K562 (cell line): Measurements from ENCODE around the gene RNASEH2A. TPM values are rescaled to one million over a fixed set of nuclear protein-coding genes. Genes with fewer than 3 reads are reported as not detected.

Source experiments
- ATAC-seq: fragments of 200-7000 bp; cut with Tn5 transposase; 3 replicates; pipeline ENCODE4 v1.9.1; 2020; ENCODE audit warnings: moderate library complexity
- BruUV-seq: library from RNA; stranded (reverse); fragments of 400-500 nt; replicated peaks from 2 replicates; lab custom pipeline; 2021; lab: Mats Ljungman, UMichigan
- CTCF ChIA-PET: fragments of 300-600 bp; formaldehyde crosslinking; extraction: SDS; loops from one replicate; lab custom pipeline; 2021; ENCODE audit warnings: low intra/inter-chr PET ratio; lab: Yijun Ruan, JAX
- POLR2A ChIA-PET: fragments of 300-600, 350-650 bp; sonication (Branson Sonifier 250); formaldehyde crosslinking; extraction: SDS; loops from one replicate; lab custom pipeline; 2021; ENCODE audit warnings: antibody characterized with exemption, inconsistent platforms; lab: Yijun Ruan, JAX
- DNase-seq, 4 experiments: peaks; one replicate each; pipeline versions ENCODE4 v3.0.0 to v3.0.0-alpha.2; 2011 to 2018; ENCODE audit warnings: low spot score in 3 of 4, mixed read lengths in 3 of 4; ENCODE audit errors: extremely low read depth in 1 of 4
- FAIRE-seq: peaks from 2 replicates; lab custom pipeline; 2011; peaks lifted over from hg19 to GRCh38; lab: Jason Lieb, UNC
- H2AFZ ChIP-seq: 2 replicates; pipeline ENCODE4 v1.6.0; 2011; ENCODE audit warnings: low read depth, low read length, control low read depth, inconsistent platforms
- H3K27ac ChIP-seq: fragments of 200-600 bp; 3 replicates; pipeline ENCODE4 v1.8.0; 2011; ENCODE audit warnings: low read depth, mild to moderate bottlenecking, control low read depth, inconsistent platforms, low read length, moderate library complexity, mixed read lengths; ENCODE audit errors: extremely low read depth
- H3K27me3 ChIP-seq, 2 experiments: fragments of 300-600 bp in 1 of 2; 2 replicates in 1 of 2; 3 replicates in 1 of 2; pipeline versions ENCODE4 v1.6.0 to v1.8.0; 2011; ENCODE audit warnings: inconsistent platforms in 2 of 2, low read length in 2 of 2, mild to moderate bottlenecking in 1 of 2, mixed read lengths in 1 of 2, moderate library complexity in 1 of 2; ENCODE audit not compliant: control insufficient read depth in 2 of 2, insufficient read depth in 2 of 2
- H3K36me3 ChIP-seq: fragments of 300-600 bp; 3 replicates; pipeline ENCODE4 v1.8.0; 2011; ENCODE audit warnings: mild to moderate bottlenecking, low read length, inconsistent platforms; ENCODE audit not compliant: control insufficient read depth, insufficient read depth
- H3K4me1 ChIP-seq, 2 experiments: fragments of 200-600 bp in 1 of 2; replicated peaks in 1 of 2; 2 replicates in 1 of 2; 3 replicates in 1 of 2; pipeline versions ENCODE4 v1.5.1 to v1.8.0; 2011; ENCODE audit warnings: inconsistent platforms in 2 of 2, low read length in 2 of 2, mild to moderate bottlenecking in 1 of 2, mixed read lengths in 1 of 2, moderate library complexity in 1 of 2; ENCODE audit not compliant: control insufficient read depth in 2 of 2, insufficient read depth in 2 of 2
- H3K4me2 ChIP-seq: 2 replicates; pipeline ENCODE4 v1.6.1; 2011; ENCODE audit warnings: low read length, control low read depth, inconsistent platforms, mixed read lengths; ENCODE audit not compliant: insufficient read depth
- H3K4me3 ChIP-seq: fragments of 200-600 bp; sonication (generic), shearing (Covaris generic); 2 replicates; pipeline ENCODE4 v1.5.1; 2016; ENCODE audit warnings: control low read depth, inconsistent platforms
- H3K79me2 ChIP-seq: fragments of 200-600 bp; 3 replicates; pipeline ENCODE4 v1.8.0; 2011; ENCODE audit warnings: low read length, inconsistent platforms; ENCODE audit not compliant: control insufficient read depth, insufficient read depth
- H3K9ac ChIP-seq, 2 experiments: 2 replicates each; pipeline versions ENCODE4 v1.6.0 to v1.6.1; 2011; ENCODE audit warnings: low read depth in 2 of 2, low read length in 2 of 2, control low read depth in 1 of 2, inconsistent platforms in 1 of 2, mild to moderate bottlenecking in 1 of 2, mixed read lengths in 1 of 2; ENCODE audit not compliant: insufficient read depth in 1 of 2
- H3K9me1 ChIP-seq: one replicate; pipeline ENCODE4 v1.6.0; 2011; ENCODE audit warnings: inconsistent platforms, mild to moderate bottlenecking, low read length, moderate library complexity; ENCODE audit not compliant: control insufficient read depth, insufficient read depth
- H3K9me3 ChIP-seq: replicated peaks from 2 replicates; pipeline ENCODE4 v1.5.1; 2011; ENCODE audit warnings: low read depth, low read length, inconsistent platforms; ENCODE audit not compliant: control insufficient read depth, insufficient read depth
- H4K20me1 ChIP-seq: replicated peaks from 2 replicates; pipeline ENCODE4 v1.6.1; 2011; ENCODE audit warnings: low read length, inconsistent platforms, mixed read lengths; ENCODE audit not compliant: control insufficient read depth, insufficient read depth
- HDAC1 ChIP-seq, 2 experiments: fragments of 450-650 bp; IDR thresholded peaks; 2 replicates each; pipeline ENCODE4 v1.6.1; 2016 to 2017; ENCODE audit warnings: inconsistent platforms in 1 of 2, mild to moderate bottlenecking in 1 of 2, moderate library complexity in 1 of 2
- JUN ChIP-seq, 2 experiments: sonication (generic) in 1 of 2; formaldehyde crosslinking in 1 of 2; IDR thresholded peaks; 2 replicates each; pipeline versions ENCODE4 v1.6.1 to v1.8.0; 2012 to 2022; ENCODE audit warnings: borderline replicate concordance in 2 of 2, mild to moderate bottlenecking in 2 of 2, improper control_type of control experiment in 1 of 2, low read depth in 1 of 2, low read length in 1 of 2, missing genetic modification reagents in 1 of 2
- ZNF143 ChIP-seq: sonication (generic); formaldehyde crosslinking; IDR thresholded peaks from 2 replicates; pipeline ENCODE4 v1.9.0; 2022; ENCODE audit warnings: mild to moderate bottlenecking, missing genetic modification reagents
- WGBS: fragments of 100-300 bp; shearing (Covaris generic); methylation state at CpG from one replicate; pipeline ENCODE4 v1.1.6; 2016; ENCODE audit warnings: low coverage, mixed read lengths; ENCODE audit not compliant: insufficient coverage; ENCODE audit errors: missing lambda C conversion rate; 5-methylcytosine and 5-hydroxymethylcytosine counted together
- in situ Hi-C: fragments of 300-500 bp; cut with MboI; formaldehyde crosslinking; loops from 4 replicates; pipeline ENCODE4 v1.15.0; 2018; ENCODE audit warnings: inconsistent platforms, mixed read lengths
- intact Hi-C: fragments of 100-400 bp; cut with micrococcal nuclease; formaldehyde crosslinking; loops from 2 replicates; pipeline ENCODE4 v1.14.2; 2022
- polyA plus RNA-seq, 8 experiments: library from polyadenylated mRNA; depleted of rRNA in 4 of 8; stranded (reverse) in 5 of 8; unstranded in 3 of 8; fragments of >200 nt; fragmentation: Nextera tagmentation in 2 of 8; fragmentation: Illumina TruSeq in 1 of 8; extraction: Ambion mirVana in 2 of 8; extraction: Trizol in 1 of 8; gene quantifications; 2 replicates each; pipeline versions ENCODE4 v1.2.1 to v1.2.3, GENCODE V29; 2011 to 2014; ENCODE audit warnings: inconsistent platforms in 1 of 8, missing spikeins in 1 of 8
- total RNA-seq, 7 experiments: library from RNA; depleted of rRNA in 6 of 7; stranded (reverse); fragments of >200 nt in 6 of 7; fragmentation: Illumina TruSeq in 2 of 7; extraction: Trizol in 2 of 7; gene quantifications; 2 replicates each; pipeline versions ENCODE4 v1.2.1 to v1.2.3, GENCODE V29; 2011 to 2021; ENCODE audit warnings: low replicate concordance in 1 of 7
- TF ChIP-seq, protein P1 (sequence below): IDR thresholded peaks from 2 replicates; pipeline ENCODE4 v1.6.1; 2016; ENCODE audit warnings: missing genetic modification characterization, missing compliant biosample characterization
- TF ChIP-seq, protein P2 (sequence below): sonication (generic); formaldehyde crosslinking; IDR thresholded peaks from 2 replicates; pipeline ENCODE4 v1.8.1; 2023; ENCODE audit warnings: mild to moderate bottlenecking, missing genetic modification reagents

Gene RNASEH2A
- total and polyA plus RNA-seq, 9 of the 15 experiments (the other 6 are each of a cell fraction or from before 2014, with no cell fraction given) = 22.3 to 78.0 (median 61.7) TPM

DNA sequence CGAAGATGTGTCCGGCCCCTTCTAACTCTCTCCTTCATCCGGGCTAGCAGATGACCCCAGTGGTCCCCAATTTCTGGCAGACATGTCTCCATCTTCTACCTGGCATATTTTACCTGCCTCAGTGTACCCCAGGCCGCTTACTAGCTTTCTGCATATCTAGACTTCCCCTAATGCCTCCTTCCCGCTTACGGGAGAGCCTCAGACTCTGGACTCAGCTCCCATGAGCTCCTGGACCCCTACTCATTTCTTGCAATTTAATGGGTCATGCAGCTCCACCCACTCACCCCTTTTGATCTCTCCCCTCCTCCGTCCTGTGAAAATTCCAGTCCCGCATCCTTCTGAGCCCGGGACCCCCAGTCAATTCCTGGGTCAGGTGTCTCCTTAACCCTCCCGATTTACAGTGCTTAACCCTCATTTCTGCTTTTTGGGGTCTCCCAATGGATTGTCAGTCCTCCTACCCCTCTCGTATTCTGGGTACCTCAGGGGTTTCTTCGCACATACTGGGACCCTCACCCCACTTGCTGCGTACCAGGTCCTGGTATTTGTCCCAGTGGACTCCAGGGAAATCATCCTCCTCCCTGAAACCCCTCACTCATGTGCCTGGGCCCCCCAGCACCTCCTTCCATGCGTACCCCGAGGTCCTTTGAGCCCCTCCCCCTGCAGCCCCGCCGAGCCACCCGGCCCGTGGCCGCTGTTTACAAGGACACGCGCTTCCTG, 15.6 kb upstream of the RNASEH2A start:
- peak in 1 of 4 experiments; percentile 25 for DNase-seq
- no peaks in the 10 kb centered on the region for H3K9me1 ChIP-seq
- H3K27ac ChIP-seq = peak overlapping the region; percentile 89
- in situ Hi-C loops (no loop called here), intact Hi-C loops (loop anchor here (10.0 kb wide), 1 partner anchor 226 kb away; no protein-coding TSS in a partner anchor)
- H2AFZ ChIP-seq = peak overlapping the region; percentile 58
- POLR2A ChIA-PET = interaction anchor here (0.5 to 3.6 kb wide), 22 partner anchors 8 to 254 kb away, joined by 3 to 44 read pairs (median 10); partner anchors contain the start of genes BEST2, DHPS, DNASE2 and GET3
- H3K9me3 ChIP-seq = no peaks in the 10 kb centered on the region
- ATAC-seq = no peak
- 12% methylated on average over 13 of the region's 22 CpGs for WGBS
- H3K4me1 ChIP-seq = peaks cover 42 to 78% of the 10 kb centered on the region in 2 experiments
- H4K20me1 ChIP-seq = peaks cover 13% of the 10 kb centered on the region; the same call in 1 of the 2 replicates
- no TSS peak for BruUV-seq
- FAIRE-seq = no peak
- H3K36me3 ChIP-seq = no peaks in the 10 kb centered on the region
- peak overlapping the region; percentile 83 for H3K4me3 ChIP-seq
- H3K4me2 ChIP-seq = peak overlapping the region; percentile 96
- no peaks in the 10 kb centered on the region for H3K27me3 ChIP-seq
- H3K79me2 ChIP-seq = peaks cover 36% of the 10 kb centered on the region
- CTCF ChIA-PET = no interaction called here
- H3K9ac ChIP-seq = peak overlapping the region; percentile 60 to 97; a peak in 3 of 4 replicates
- TF ChIP-seq ZNF143 (CRISPR knock-in tag) (0 out of 2 replicates have a peak, but pooled peaks have one; percentile 39), JUN (IDR thresholded peaks at IDR 0.05; ENCODE audit: borderline replicate concordance, low read depth, low read length) (no peak), JUN (CRISPR knock-in tag; IDR thresholded peaks at IDR 0.05; ENCODE audit: borderline replicate concordance) (0 out of 2 replicates have a peak, but pooled peaks have one; percentile 64), HDAC1 (IDR thresholded peaks at IDR 0.05) (peak in 1 of 2 experiments; percentile 83; a peak in 1 of 4 replicates)
- TF ChIP-seq, protein P1, sequence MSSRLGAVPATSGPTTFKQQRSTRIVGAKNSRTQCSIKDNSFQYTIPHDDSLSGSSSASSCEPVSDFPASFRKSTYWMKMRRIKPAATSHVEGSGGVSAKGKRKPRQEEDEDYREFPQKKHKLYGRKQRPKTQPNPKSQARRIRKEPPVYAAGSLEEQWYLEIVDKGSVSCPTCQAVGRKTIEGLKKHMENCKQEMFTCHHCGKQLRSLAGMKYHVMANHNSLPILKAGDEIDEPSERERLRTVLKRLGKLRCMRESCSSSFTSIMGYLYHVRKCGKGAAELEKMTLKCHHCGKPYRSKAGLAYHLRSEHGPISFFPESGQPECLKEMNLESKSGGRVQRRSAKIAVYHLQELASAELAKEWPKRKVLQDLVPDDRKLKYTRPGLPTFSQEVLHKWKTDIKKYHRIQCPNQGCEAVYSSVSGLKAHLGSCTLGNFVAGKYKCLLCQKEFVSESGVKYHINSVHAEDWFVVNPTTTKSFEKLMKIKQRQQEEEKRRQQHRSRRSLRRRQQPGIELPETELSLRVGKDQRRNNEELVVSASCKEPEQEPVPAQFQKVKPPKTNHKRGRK (tag) = no peak
- TF ChIP-seq, protein P2, sequence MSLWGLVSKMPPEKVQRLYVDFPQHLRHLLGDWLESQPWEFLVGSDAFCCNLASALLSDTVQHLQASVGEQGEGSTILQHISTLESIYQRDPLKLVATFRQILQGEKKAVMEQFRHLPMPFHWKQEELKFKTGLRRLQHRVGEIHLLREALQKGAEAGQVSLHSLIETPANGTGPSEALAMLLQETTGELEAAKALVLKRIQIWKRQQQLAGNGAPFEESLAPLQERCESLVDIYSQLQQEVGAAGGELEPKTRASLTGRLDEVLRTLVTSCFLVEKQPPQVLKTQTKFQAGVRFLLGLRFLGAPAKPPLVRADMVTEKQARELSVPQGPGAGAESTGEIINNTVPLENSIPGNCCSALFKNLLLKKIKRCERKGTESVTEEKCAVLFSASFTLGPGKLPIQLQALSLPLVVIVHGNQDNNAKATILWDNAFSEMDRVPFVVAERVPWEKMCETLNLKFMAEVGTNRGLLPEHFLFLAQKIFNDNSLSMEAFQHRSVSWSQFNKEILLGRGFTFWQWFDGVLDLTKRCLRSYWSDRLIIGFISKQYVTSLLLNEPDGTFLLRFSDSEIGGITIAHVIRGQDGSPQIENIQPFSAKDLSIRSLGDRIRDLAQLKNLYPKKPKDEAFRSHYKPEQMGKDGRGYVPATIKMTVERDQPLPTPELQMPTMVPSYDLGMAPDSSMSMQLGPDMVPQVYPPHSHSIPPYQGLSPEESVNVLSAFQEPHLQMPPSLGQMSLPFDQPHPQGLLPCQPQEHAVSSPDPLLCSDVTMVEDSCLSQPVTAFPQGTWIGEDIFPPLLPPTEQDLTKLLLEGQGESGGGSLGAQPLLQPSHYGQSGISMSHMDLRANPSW = 0 out of 2 replicates have a peak, but pooled peaks have one; percentile 49
